KOPT-K1 (cell line): Measurements from ENCODE around the gene TCIRG1.
"Not testable (repeated sequence)": the region's sequence is repeated elsewhere in the genome, so short reads cannot be mapped to it uniquely, and the experiment has no call there.

Experiments
- H3K27ac ChIP-seq: fragments of 200-600 bp; sonication (generic); 2 replicates; pipeline ENCODE4 v1.5.1; 2016; ENCODE audit warnings: antibody characterized with exemption, mild to moderate bottlenecking, low read depth, low read length; ENCODE audit not compliant: poor library complexity, severe bottlenecking
- H3K36me3 ChIP-seq: fragments of 200-600 bp; sonication (generic); 2 replicates; pipeline ENCODE4 v1.5.1; 2017; ENCODE audit warnings: antibody characterized with exemption, mild to moderate bottlenecking, low read length, moderate library complexity; ENCODE audit not compliant: insufficient read depth
- H3K9me3 ChIP-seq: fragments of 200-600 bp; sonication (generic); 2 replicates; pipeline ENCODE4 v1.5.1; 2017; ENCODE audit warnings: antibody characterized with exemption, low read length, mild to moderate bottlenecking; ENCODE audit not compliant: insufficient read depth, poor library complexity, severe bottlenecking

Gene TCIRG1

GRCh38 chr11:68038718-68039525 lies at the start of gene TCIRG1:
TCIRG1 (plus strand) TSS chr11:68039025; CDS start chr11:68041272, 2,247 bp downstream.
- Histone ChIP-seq H3K27ac (peak within 1 kb of the TSS; percentile 80), H3K9me3 (no peaks in the 10 kb centered on the region), H3K36me3 (peaks cover 29% of the 10 kb centered on the region)

- not testable (repeated sequence) for H3K9me3 ChIP-seq, H3K36me3 ChIP-seq, H3K27ac ChIP-seq
Measured at GRCh38 chr11:67990546-67991346, 48.1 kb upstream of the TCIRG1 start.

- not testable (repeated sequence) for H3K27ac ChIP-seq, H3K9me3 ChIP-seq, H3K36me3 ChIP-seq
Measured at GRCh38 chr11:67991347-67992121, 47.3 kb upstream of the TCIRG1 start.

- H3K9me3 ChIP-seq, H3K36me3 ChIP-seq, H3K27ac ChIP-seq: not testable (repeated sequence)
Measured at GRCh38 chr11:67993821-67994220, 45.0 kb upstream of the TCIRG1 start.

- not testable (repeated sequence) for H3K9me3 ChIP-seq, H3K36me3 ChIP-seq, H3K27ac ChIP-seq
Measured at GRCh38 chr11:67994387-67994786, 44.4 kb upstream of the TCIRG1 start.

- not testable (repeated sequence) for H3K27ac ChIP-seq, H3K9me3 ChIP-seq, H3K36me3 ChIP-seq
Measured at GRCh38 chr11:67995129-67995528, 43.7 kb upstream of the TCIRG1 start.

- H3K36me3 ChIP-seq, H3K9me3 ChIP-seq, H3K27ac ChIP-seq: not testable (repeated sequence)
Measured at GRCh38 chr11:67995579-67995978, 43.2 kb upstream of the TCIRG1 start.

GRCh38 chr11:67996051-67996450 lies 42.8 kb upstream of the TCIRG1 start:
- no peaks in the 10 kb centered on the region for H3K36me3 ChIP-seq
- H3K9me3 ChIP-seq: no peaks in the 10 kb centered on the region
- H3K27ac ChIP-seq: no peak overlapping the region

GRCh38 chr11:67996622-67997474 lies 42.0 kb upstream of the TCIRG1 start:
- Histone ChIP-seq H3K27ac (no peak overlapping the region), H3K9me3 (no peaks in the 10 kb centered on the region), H3K36me3 (no peaks in the 10 kb centered on the region)

GRCh38 chr11:67997475-67997921 lies 41.3 kb upstream of the TCIRG1 start:
- H3K36me3 ChIP-seq: no peaks in the 10 kb centered on the region
- no peaks in the 10 kb centered on the region for H3K9me3 ChIP-seq
- no peak overlapping the region for H3K27ac ChIP-seq

GRCh38 chr11:67998150-67999045 lies 40.4 kb upstream of the TCIRG1 start:
- H3K27ac ChIP-seq: no peak overlapping the region
- no peaks in the 10 kb centered on the region for H3K36me3 ChIP-seq
- no peaks in the 10 kb centered on the region for H3K9me3 ChIP-seq

- H3K9me3 ChIP-seq: no peaks in the 10 kb centered on the region
- no peaks in the 10 kb centered on the region for H3K36me3 ChIP-seq
- H3K27ac ChIP-seq: no peak overlapping the region
Measured at GRCh38 chr11:67999201-67999629, 39.6 kb upstream of the TCIRG1 start.

GRCh38 chr11:67999704-68000103 lies 39.1 kb upstream of the TCIRG1 start:
- H3K36me3 ChIP-seq: no peaks in the 10 kb centered on the region
- no peak overlapping the region for H3K27ac ChIP-seq
- no peaks in the 10 kb centered on the region for H3K9me3 ChIP-seq

- H3K36me3 ChIP-seq: no peaks in the 10 kb centered on the region
- H3K27ac ChIP-seq: no peak overlapping the region
Measured at GRCh38 chr11:68002575-68002937, 36.3 kb upstream of the TCIRG1 start.

More at GRCh38 chr11:68002575-68002937, 36.3 kb upstream of the TCIRG1 start:
- no peaks in the 10 kb centered on the region for H3K9me3 ChIP-seq
